A549 treated with RU486 at 1 μM for 4 hours (cell line): ENCODE data around the gene ASB14. TPM values are rescaled to one million over a fixed set of nuclear protein-coding genes. Genes with fewer than 3 reads are reported as not detected.

Experiments
- total RNA-seq: library from RNA; stranded (reverse); fragments of 200-300 nt; extraction: Qiagen RNA extraction; gene quantifications from 5 replicates; pipeline ENCODE4 v1.2.3, GENCODE V29; 2022; ENCODE audit warnings: low read depth

Gene ASB14
- total RNA-seq, result not detected in 5 replicates

DNA sequence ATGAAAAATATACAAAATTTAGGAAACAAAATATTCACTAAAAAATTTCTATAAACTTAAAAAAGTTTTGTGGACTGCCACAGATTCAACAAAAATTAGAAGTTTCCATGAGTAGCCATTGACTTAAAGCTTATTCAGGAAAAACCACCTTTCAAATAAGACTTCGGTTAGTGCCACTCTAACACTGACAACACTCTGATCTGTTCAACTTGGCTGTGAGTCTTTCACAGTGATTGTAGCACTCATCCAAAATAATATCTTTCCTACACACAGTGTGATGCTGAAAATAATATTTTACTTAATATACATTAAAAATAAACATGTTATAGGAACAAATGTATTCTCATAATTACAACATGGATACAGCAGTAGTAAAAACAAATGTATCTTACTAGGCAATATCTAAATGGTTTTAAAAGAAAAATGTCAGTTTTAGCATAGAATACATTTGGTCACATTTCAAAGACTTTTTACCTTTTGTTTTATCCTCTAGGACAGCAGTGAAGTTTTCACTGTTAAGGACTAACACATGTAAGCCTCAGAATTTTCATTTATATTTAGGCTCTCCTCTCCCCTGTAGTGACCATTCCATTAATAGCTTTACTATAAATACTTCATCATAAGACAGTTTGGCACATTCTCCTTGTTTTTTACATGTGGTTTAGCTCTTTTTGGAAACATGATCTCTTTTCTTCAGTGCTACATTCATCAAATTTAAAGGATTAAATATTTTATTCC is at the start of gene ASB14:
ASB14 (minus strand) TSS at position 527 of the 738 bp plus-strand sequence. CDS start 652 bp downstream, outside the sequence.

DNA sequence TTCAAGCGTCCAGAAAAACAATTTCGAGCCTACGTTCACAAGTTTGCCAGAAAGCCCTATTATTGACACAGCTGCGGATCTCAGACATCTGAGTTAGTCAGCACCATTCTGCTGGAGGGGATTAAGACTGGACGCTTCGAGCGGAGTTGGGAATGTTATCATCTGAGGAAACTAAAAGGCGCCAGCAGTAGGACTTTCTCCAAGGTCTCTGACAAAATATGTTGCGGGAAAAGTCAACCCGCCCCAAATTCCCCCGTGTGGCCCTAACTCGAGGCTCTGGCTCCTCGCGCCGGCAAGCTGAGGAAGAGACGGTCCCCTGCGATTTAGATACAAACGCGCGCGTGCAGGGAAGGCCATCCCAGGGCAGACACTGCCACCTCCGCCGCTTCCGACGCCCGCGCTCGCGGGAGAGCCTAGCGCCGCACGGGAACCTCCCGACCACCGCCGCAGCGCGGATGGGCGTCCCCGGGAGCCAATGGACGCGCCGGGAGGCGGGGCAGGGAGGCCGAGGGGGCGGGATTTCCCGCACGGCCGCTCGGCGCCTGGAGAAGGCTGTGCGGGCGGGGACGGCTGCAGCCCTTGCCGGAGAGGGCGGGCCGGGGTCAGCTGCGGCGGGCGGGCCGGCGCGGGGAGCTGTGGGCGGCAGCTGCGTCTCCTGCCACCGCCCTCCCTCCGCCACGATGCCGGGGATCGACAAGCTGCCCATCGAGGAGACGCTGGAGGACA is 65.1 kb downstream of the ASB14 start, which contains the start of gene APPL1:
APPL1 (plus strand) TSS at position 526 of the 726 bp plus-strand sequence; CDS start at position 681, 155 bp downstream.

Other genes starting within 250 kb of the ASB14 start
- gene SPATA12, start 232.0 kb downstream of the ASB14 start, total RNA-seq, result 0.46 to 0.66 TPM (median 0.54 TPM) in 5 replicates
- gene IL17RD, start 127.3 kb downstream of the ASB14 start, total RNA-seq, result 0.70 to 1.3 TPM (median 0.90 TPM) in 5 replicates
- gene HESX1, start 92.7 kb downstream of the ASB14 start, total RNA-seq, result 0.23 to 0.26 TPM (median 0.24 TPM) in 3 of 5 replicates, not detected in the others
- gene APPL1, start 65.0 kb downstream of the ASB14 start, total RNA-seq, result 9.3 to 18.1 TPM (median 16.8 TPM) in 5 replicates